ENCODE data around the gene CALR. TPM values are rescaled to one million over a fixed set of nuclear protein-coding genes. Genes with fewer than 3 reads are reported as not detected.

The CALR gene
- total and polyA plus RNA-seq, 9 of the 15 experiments (the other 6 are each of a cell fraction or from before 2014, with no cell fraction given), result 126 to 811 (median 642) TPM

DNA sequence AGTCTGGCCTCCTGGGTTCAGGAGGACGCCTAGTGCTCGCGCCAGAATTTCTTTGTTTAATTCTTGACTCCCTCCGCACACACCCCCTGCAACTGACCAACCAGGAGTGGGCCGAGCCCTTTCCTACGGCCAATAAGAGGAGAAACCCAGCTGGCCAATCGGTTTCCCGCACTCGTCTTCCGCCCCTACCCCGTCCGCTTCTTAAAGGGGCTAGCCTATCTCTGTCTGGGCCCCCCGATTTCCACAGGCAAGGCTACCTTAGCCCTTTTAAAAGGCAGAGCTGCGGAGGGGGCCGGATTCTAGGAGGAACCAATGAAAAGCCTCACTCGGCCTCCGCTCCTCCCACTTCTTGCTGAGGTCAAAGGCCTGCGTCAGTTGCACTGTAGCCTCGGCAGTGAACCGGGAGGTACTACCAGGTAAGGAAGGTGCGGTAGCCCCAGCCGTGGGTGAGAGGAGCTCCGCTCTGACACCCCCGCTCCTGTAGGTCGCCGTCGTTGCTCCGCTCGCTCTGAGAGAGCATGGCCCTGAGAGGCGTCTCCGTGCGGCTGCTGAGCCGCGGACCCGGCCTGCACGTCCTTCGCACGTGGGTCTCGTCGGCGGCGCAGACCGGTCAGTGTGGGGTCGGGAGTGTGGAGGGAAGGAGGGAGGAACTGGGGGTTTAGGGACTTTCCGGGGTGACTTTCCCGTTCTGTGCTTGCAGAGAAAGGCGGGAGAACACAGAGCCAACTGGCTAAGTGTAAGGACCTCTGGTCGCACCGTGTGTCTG, 47.4 kb upstream of the CALR start, which contains the start of gene GCDH (continued):
- TF ChIP-seq, protein P1, sequence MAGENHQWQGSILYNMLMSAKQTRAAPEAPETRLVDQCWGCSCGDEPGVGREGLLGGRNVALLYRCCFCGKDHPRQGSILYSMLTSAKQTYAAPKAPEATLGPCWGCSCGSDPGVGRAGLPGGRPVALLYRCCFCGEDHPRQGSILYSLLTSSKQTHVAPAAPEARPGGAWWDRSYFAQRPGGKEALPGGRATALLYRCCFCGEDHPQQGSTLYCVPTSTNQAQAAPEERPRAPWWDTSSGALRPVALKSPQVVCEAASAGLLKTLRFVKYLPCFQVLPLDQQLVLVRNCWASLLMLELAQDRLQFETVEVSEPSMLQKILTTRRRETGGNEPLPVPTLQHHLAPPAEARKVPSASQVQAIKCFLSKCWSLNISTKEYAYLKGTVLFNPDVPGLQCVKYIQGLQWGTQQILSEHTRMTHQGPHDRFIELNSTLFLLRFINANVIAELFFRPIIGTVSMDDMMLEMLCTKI (IDR thresholded peaks at IDR 0.05; ENCODE audit: partially characterized antibody), result no peak
- TF ChIP-seq NFXL1 (CRISPR knock-in tag; IDR thresholded peaks at IDR 0.05), result no peak
- TF ChIP-seq, protein P2, sequence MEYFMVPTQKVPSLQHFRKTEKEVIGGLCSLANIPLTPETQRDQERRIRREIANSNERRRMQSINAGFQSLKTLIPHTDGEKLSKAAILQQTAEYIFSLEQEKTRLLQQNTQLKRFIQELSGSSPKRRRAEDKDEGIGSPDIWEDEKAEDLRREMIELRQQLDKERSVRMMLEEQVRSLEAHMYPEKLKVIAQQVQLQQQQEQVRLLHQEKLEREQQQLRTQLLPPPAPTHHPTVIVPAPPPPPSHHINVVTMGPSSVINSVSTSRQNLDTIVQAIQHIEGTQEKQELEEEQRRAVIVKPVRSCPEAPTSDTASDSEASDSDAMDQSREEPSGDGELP (CRISPR knock-in tag; IDR thresholded peaks at IDR 0.05; ENCODE audit: borderline replicate concordance), result peak; percentile 84
- peak; percentile 69 to 70 for TF ChIP-seq NRF1 (conservative IDR thresholded peaks at IDR 0.05 in 1 of 2, IDR thresholded peaks at IDR 0.05 in 1 of 2)
- no peak for TF ChIP-seq MCM5 (IDR thresholded peaks at IDR 0.05; ENCODE audit: low read depth)
- TF ChIP-seq ZFP30 (CRISPR knock-in tag; IDR thresholded peaks at IDR 0.05; ENCODE audit: borderline replicate concordance), result no peak
- peak; percentile 81 for TF ChIP-seq MBD2 (IDR thresholded peaks at IDR 0.05; ENCODE audit: borderline replicate concordance, low read depth)
- no peak for TF ChIP-seq SMARCA5 (IDR thresholded peaks at IDR 0.05)
- TF ChIP-seq SNIP1 (IDR thresholded peaks at IDR 0.05; ENCODE audit: low read depth), result peak; percentile 100
- TF ChIP-seq, protein P3, sequence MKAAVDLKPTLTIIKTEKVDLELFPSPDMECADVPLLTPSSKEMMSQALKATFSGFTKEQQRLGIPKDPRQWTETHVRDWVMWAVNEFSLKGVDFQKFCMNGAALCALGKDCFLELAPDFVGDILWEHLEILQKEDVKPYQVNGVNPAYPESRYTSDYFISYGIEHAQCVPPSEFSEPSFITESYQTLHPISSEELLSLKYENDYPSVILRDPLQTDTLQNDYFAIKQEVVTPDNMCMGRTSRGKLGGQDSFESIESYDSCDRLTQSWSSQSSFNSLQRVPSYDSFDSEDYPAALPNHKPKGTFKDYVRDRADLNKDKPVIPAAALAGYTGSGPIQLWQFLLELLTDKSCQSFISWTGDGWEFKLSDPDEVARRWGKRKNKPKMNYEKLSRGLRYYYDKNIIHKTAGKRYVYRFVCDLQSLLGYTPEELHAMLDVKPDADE (conservative IDR thresholded peaks at IDR 0.05; ENCODE audit: control insufficient read depth, low read depth, low read length), result peak; percentile 67
- peak; percentile 75 for TF ChIP-seq FOS (IDR thresholded peaks at IDR 0.05; ENCODE audit: extremely low read depth, insufficient read length)
- TF ChIP-seq FUS (optimal IDR thresholded peaks at IDR 0.05; ENCODE audit: low read depth, low read length), result no peak
- no peak for TF ChIP-seq PCBP2 (IDR thresholded peaks at IDR 0.05; ENCODE audit: low read depth, low read length, poor library complexity, severe bottlenecking)
- TF ChIP-seq, protein P4, sequence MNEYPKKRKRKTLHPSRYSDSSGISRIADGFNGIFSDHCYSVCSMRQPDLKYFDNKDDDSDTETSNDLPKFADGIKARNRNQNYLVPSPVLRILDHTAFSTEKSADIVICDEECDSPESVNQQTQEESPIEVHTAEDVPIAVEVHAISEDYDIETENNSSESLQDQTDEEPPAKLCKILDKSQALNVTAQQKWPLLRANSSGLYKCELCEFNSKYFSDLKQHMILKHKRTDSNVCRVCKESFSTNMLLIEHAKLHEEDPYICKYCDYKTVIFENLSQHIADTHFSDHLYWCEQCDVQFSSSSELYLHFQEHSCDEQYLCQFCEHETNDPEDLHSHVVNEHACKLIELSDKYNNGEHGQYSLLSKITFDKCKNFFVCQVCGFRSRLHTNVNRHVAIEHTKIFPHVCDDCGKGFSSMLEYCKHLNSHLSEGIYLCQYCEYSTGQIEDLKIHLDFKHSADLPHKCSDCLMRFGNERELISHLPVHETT (CRISPR knock-in tag; conservative IDR thresholded peaks at IDR 0.05 in 1 of 2, IDR thresholded peaks at IDR 0.05 in 1 of 2), result 0 out of 4 replicates have a peak, but pooled peaks of 1 of the 2 experiments have one; percentile 36
- TF ChIP-seq ZNF384 (IDR thresholded peaks at IDR 0.05; ENCODE audit: low read depth, low read length), result 0 out of 2 replicates have a peak, but pooled peaks have one; percentile 4
- peak; percentile 67 for TF ChIP-seq HCFC1 (IDR thresholded peaks at IDR 0.05; ENCODE audit: low read depth, low read length)
- TF ChIP-seq, protein P5, sequence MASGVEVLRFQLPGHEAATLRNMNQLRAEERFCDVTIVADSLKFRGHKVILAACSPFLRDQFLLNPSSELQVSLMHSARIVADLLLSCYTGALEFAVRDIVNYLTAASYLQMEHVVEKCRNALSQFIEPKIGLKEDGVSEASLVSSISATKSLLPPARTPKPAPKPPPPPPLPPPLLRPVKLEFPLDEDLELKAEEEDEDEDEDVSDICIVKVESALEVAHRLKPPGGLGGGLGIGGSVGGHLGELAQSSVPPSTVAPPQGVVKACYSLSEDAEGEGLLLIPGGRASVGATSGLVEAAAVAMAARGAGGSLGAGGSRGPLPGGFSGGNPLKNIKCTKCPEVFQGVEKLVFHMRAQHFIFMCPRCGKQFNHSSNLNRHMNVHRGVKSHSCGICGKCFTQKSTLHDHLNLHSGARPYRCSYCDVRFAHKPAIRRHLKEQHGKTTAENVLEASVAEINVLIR (CRISPR knock-in tag; IDR thresholded peaks at IDR 0.05), result peak; percentile 87
- TF ChIP-seq FOXK1 (CRISPR knock-in tag; IDR thresholded peaks at IDR 0.05; ENCODE audit: borderline replicate concordance), result 0 out of 2 replicates have a peak, but pooled peaks have one; percentile 17
- TF ChIP-seq ZNF41 (CRISPR knock-in tag; conservative IDR thresholded peaks at IDR 0.05), result no peak
- TF ChIP-seq NFYB (IDR thresholded peaks at IDR 0.05; ENCODE audit: extremely low read depth, insufficient read length), result peak; percentile 50
